A673 (cell line): ENCODE data around the gene CAP2. TPM values are rescaled to one million over a fixed set of nuclear protein-coding genes. Genes with fewer than 3 reads are reported as not detected.

ENCODE experiments used
- BruUV-seq: library from RNA; stranded (reverse); fragments of 400-500 nt; replicated peaks from 2 replicates; lab custom pipeline; 2021; lab: Mats Ljungman, UMichigan
- CTCF ChIA-PET: fragments of 300-600 bp; sonication (Branson Sonifier 250); formaldehyde crosslinking; loops from one replicate; lab custom pipeline; 2022; ENCODE audit warnings: antibody characterized with exemption; lab: Charles Lee
- POLR2A ChIA-PET: fragments of 300-600 bp; sonication (Branson Sonifier 250); formaldehyde crosslinking; loops from one replicate; lab custom pipeline; 2022; ENCODE audit warnings: antibody characterized with exemption; ENCODE audit not compliant: low non-redundant PET; lab: Charles Lee
- DNase-seq: peaks from one replicate; pipeline ENCODE4 v3.0.0-alpha.2; 2015; ENCODE audit warnings: low spot score
- H3K27ac ChIP-seq: fragments of 200-600 bp; sonication (generic); 2 replicates; pipeline ENCODE4 v1.5.1; 2016; ENCODE audit warnings: mixed run types, low read depth, mild to moderate bottlenecking, mixed read lengths, antibody characterized with exemption, low read length; ENCODE audit not compliant: poor library complexity, severe bottlenecking
- H3K27me3 ChIP-seq: fragments of 200-600 bp; sonication (generic); replicated peaks from 2 replicates; pipeline ENCODE4 v1.6.1; 2017; ENCODE audit warnings: mixed run types, low read depth, mild to moderate bottlenecking, mixed read lengths, antibody characterized with exemption, low read length; ENCODE audit not compliant: insufficient read depth, poor library complexity
- H3K36me3 ChIP-seq: fragments of 200-600 bp; sonication (generic); 2 replicates; pipeline ENCODE4 v1.6.1; 2016; ENCODE audit warnings: mixed run types, mild to moderate bottlenecking, mixed read lengths, antibody characterized with exemption, low read length; ENCODE audit not compliant: insufficient read depth, poor library complexity, severe bottlenecking
- H3K4me1 ChIP-seq: fragments of 200-600 bp; sonication (generic); 2 replicates; pipeline ENCODE4 v1.6.1; 2017; ENCODE audit warnings: mixed run types, mild to moderate bottlenecking, mixed read lengths, antibody characterized with exemption, low read length; ENCODE audit not compliant: insufficient read depth, poor library complexity, severe bottlenecking
- H3K4me3 ChIP-seq: fragments of 200-600 bp; sonication (generic); 2 replicates; pipeline ENCODE4 v1.5.1; 2016; ENCODE audit warnings: low read depth, mixed run types, mild to moderate bottlenecking, mixed read lengths, low read length; ENCODE audit not compliant: poor library complexity, severe bottlenecking
- H3K9me3 ChIP-seq: fragments of 200-600 bp; sonication (generic); 2 replicates; pipeline ENCODE4 v1.6.1; 2016; ENCODE audit warnings: mixed run types, low read depth, mild to moderate bottlenecking, mixed read lengths, antibody characterized with exemption, low read length; ENCODE audit not compliant: poor library complexity, severe bottlenecking
- CTCF ChIP-seq: fragments of 300-800, 200-600 bp; sonication (generic); conservative IDR thresholded peaks from 2 replicates; pipeline ENCODE4 v1.5.1; 2017; ENCODE audit warnings: low read depth, mild to moderate bottlenecking, antibody characterized with exemption, low read length, moderate library complexity, mixed read lengths
- EZH2 ChIP-seq: fragments of 200-600 bp; sonication (generic); IDR thresholded peaks from 2 replicates; pipeline ENCODE4 v1.6.1; 2017; ENCODE audit warnings: borderline replicate concordance, low read depth, mild to moderate bottlenecking, mixed read lengths, antibody characterized with exemption, low read length; ENCODE audit not compliant: poor library complexity, severe bottlenecking
- intact Hi-C: fragments of 100-400 bp; cut with micrococcal nuclease; formaldehyde crosslinking; loops from one replicate; pipeline ENCODE4 v1.10.0; 2022; ENCODE audit not compliant: unreplicated experiment
- total RNA-seq: library from RNA; stranded (reverse); gene quantifications from 2 replicates; pipeline ENCODE4 v1.2.3, GENCODE V29; 2021

Gene CAP2
- total RNA-seq, 1 experiment from 2014 or later = 20.8 TPM

- no peaks in the 10 kb centered on the region for H3K27me3 ChIP-seq
- peaks cover 16% of the 10 kb centered on the region for H3K4me1 ChIP-seq
- no TSS peak for BruUV-seq
- no peaks in the 10 kb centered on the region for H3K36me3 ChIP-seq
- no peak for DNase-seq
- no peak overlapping the region for H3K4me3 ChIP-seq
- no peaks in the 10 kb centered on the region for H3K9me3 ChIP-seq
- TF ChIP-seq EZH2 (no peak), CTCF (no peak)
- ChIA-PET CTCF (no interaction called here), POLR2A (no interaction called here)
- intact Hi-C loops = no loop called here
- H3K27ac ChIP-seq = no peak overlapping the region
Observed at GRCh38 chr6:17456711-17457110, 63.3 kb downstream of the CAP2 start.

- ChIA-PET POLR2A (no interaction called here), CTCF (no interaction called here)
- Histone ChIP-seq H3K9me3 (no peaks in the 10 kb centered on the region), H3K4me3 (no peak overlapping the region), H3K27me3 (no peaks in the 10 kb centered on the region), H3K27ac (no peak overlapping the region), H3K36me3 (no peaks in the 10 kb centered on the region), H3K4me1 (peaks cover 16% of the 10 kb centered on the region)
- no peak for TF ChIP-seq EZH2
- no peak for TF ChIP-seq CTCF
- BruUV-seq = no TSS peak
- no peak for DNase-seq
- intact Hi-C loops = no loop called here
Observed at GRCh38 chr6:17457405-17457804, 64.0 kb downstream of the CAP2 start.

GRCh38 chr6:17457956-17458355 is 64.6 kb downstream of the CAP2 start:
- Histone ChIP-seq H3K9me3 (no peaks in the 10 kb centered on the region), H3K4me1 (peaks cover 16% of the 10 kb centered on the region), H3K27me3 (no peaks in the 10 kb centered on the region), H3K27ac (no peak overlapping the region), H3K4me3 (no peak overlapping the region), H3K36me3 (no peaks in the 10 kb centered on the region)
- ChIA-PET POLR2A (no interaction called here), CTCF (no interaction called here)
- no TSS peak for BruUV-seq
- TF ChIP-seq CTCF = no peak
- intact Hi-C loops = no loop called here
- no peak for DNase-seq
